ENCODE results near the gene POM121. TPM values are rescaled to one million over a fixed set of nuclear protein-coding genes. Genes with fewer than 3 reads are reported as not detected.
"Not testable (repeated sequence)": the region's sequence is repeated elsewhere in the genome, so short reads cannot be mapped to it uniquely, and the experiment has no call there.

POM121 gene
- polyA plus RNA-seq, 1 donor (not counting 4 experiments of a cell fraction or from before 2014, with no cell fraction given), result 4.0 TPM

- H3K9me1 ChIP-seq (ENCODE audit: control insufficient read depth, extremely low read depth, insufficient read depth, low read length); dilution Hi-C loops (cut with MboI; ENCODE audit: extremely low pct_ligation_motif_present, low sequenced_read_pairs); H3K9ac ChIP-seq (ENCODE audit: control insufficient read depth, extremely low read depth, insufficient read depth, low read length); H3K79me2 ChIP-seq (ENCODE audit: control insufficient read depth, insufficient read depth, low read length); H3K9me3 ChIP-seq (ENCODE audit: control insufficient read depth, low read depth, low read length); H3K36me3 ChIP-seq (ENCODE audit: control insufficient read depth in 2 of 2, extremely low read depth in 1 of 2, insufficient read depth in 2 of 2, low read length in 2 of 2); FAIRE-seq; H2AFZ ChIP-seq (ENCODE audit: control insufficient read depth, low read length); H3K4me2 ChIP-seq (ENCODE audit: control insufficient read depth, extremely low read depth, insufficient read depth, low read depth, low read length); H3K27ac ChIP-seq (ENCODE audit: control insufficient read depth, insufficient read depth, low read length); H3K4me3 ChIP-seq (ENCODE audit: control insufficient read depth in 2 of 3, extremely low read depth in 1 of 3, insufficient read depth in 2 of 3, low read depth in 1 of 3, low read length in 3 of 3); H3K27me3 ChIP-seq (ENCODE audit: control insufficient read depth, extremely low read depth, insufficient read depth, low read length); DNase-seq (ENCODE audit: low read depth, low spot score); H4K20me1 ChIP-seq (ENCODE audit: control insufficient read depth, extremely low read depth, insufficient read depth, low read length); H3K4me1 ChIP-seq (ENCODE audit: control insufficient read depth, extremely low read depth, insufficient read depth, low read length): not testable (repeated sequence)
Measured at GRCh38 chr7:72997447-72997846, 72.6 kb downstream of the POM121 start.

- H3K27me3 ChIP-seq (ENCODE audit: control insufficient read depth, extremely low read depth, insufficient read depth, low read length); dilution Hi-C loops (cut with MboI; ENCODE audit: extremely low pct_ligation_motif_present, low sequenced_read_pairs); H3K9me1 ChIP-seq (ENCODE audit: control insufficient read depth, extremely low read depth, insufficient read depth, low read length); H3K9me3 ChIP-seq (ENCODE audit: control insufficient read depth, low read depth, low read length); DNase-seq (ENCODE audit: low read depth, low spot score); H3K79me2 ChIP-seq (ENCODE audit: control insufficient read depth, insufficient read depth, low read length); H3K36me3 ChIP-seq (ENCODE audit: control insufficient read depth in 2 of 2, extremely low read depth in 1 of 2, insufficient read depth in 2 of 2, low read length in 2 of 2); FAIRE-seq; H3K4me3 ChIP-seq (ENCODE audit: control insufficient read depth in 2 of 3, extremely low read depth in 1 of 3, insufficient read depth in 2 of 3, low read depth in 1 of 3, low read length in 3 of 3); H3K27ac ChIP-seq (ENCODE audit: control insufficient read depth, insufficient read depth, low read length); H3K4me1 ChIP-seq (ENCODE audit: control insufficient read depth, extremely low read depth, insufficient read depth, low read length); H2AFZ ChIP-seq (ENCODE audit: control insufficient read depth, low read length); H3K9ac ChIP-seq (ENCODE audit: control insufficient read depth, extremely low read depth, insufficient read depth, low read length); H3K4me2 ChIP-seq (ENCODE audit: control insufficient read depth, extremely low read depth, insufficient read depth, low read depth, low read length); H4K20me1 ChIP-seq (ENCODE audit: control insufficient read depth, extremely low read depth, insufficient read depth, low read length): not testable (repeated sequence)
Measured at GRCh38 chr7:72997887-72998468, 73.1 kb downstream of the POM121 start.

Small RNAs within 50 kb of the gene (small RNA-seq; reads per million reads assigned to genes)
- gene RF00019 (ENCODE audit: insufficient read length in 3 of 3, low read depth in 3 of 3, low replicate concordance in 1 of 3), result 0 reads per million in 3 experiments

Other genes starting within 250 kb of the POM121 start
- 1.4 to 2.5 TPM (median 1.9 TPM) in 3 replicates for gene TYW1B, start 96.9 kb upstream of the POM121 start, polyA plus RNA-seq
- gene TRIM74, start 44.4 kb downstream of the POM121 start, polyA plus RNA-seq, result 0.03 to 0.19 TPM in 2 of 3 replicates, not detected in the other
- not detected in 3 replicates for gene SPDYE8, start 104.7 kb downstream of the POM121 start, polyA plus RNA-seq
- gene SPDYE11, start 132.8 kb downstream of the POM121 start, polyA plus RNA-seq, result not detected in 3 replicates
- gene SPDYE9, start 160.9 kb downstream of the POM121 start, polyA plus RNA-seq, result not detected in 3 replicates